Limb (tissue), 2 donors: ENCODE measurements around the gene MORN5.
A peak's percentile ranks its signal among the peaks of the same experiment; 100 is the strongest.

Experiments
- DNase-seq, 2 donors: peaks; one replicate each; pipeline ENCODE4 v3.0.0-alpha.2; 2016; ENCODE audit errors: extremely low spot score in 2 of 2

MORN5 gene

DNA sequence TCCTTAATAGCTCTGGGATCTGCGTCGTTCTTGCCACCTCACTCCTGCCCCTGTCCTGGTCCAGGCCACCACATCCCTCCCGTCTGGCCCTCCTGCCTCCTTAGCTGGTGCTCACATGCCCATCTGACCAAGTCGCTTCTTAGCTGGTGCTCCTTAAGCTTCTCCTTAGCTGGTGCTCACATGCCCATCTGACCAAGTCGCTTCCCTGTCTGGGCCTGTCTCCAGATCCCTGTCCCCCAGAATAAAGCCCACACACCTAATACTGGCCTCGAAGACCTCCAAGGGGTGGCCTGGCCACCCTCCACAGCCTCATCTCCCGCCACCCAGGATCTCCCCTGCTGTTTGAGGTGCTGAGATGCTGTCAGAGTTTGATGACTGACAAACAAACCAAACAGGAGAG, 35.2 kb upstream of the MORN5 start:
- no peak for DNase-seq

- DNase-seq, result peak; percentile 79 to 93
Measured at GRCh38 chr9:122125158-122125508, 34.6 kb upstream of the MORN5 start.

- DNase-seq, result no peak
Measured at GRCh38 chr9:122125509-122126330, 34.0 kb upstream of the MORN5 start.

DNA sequence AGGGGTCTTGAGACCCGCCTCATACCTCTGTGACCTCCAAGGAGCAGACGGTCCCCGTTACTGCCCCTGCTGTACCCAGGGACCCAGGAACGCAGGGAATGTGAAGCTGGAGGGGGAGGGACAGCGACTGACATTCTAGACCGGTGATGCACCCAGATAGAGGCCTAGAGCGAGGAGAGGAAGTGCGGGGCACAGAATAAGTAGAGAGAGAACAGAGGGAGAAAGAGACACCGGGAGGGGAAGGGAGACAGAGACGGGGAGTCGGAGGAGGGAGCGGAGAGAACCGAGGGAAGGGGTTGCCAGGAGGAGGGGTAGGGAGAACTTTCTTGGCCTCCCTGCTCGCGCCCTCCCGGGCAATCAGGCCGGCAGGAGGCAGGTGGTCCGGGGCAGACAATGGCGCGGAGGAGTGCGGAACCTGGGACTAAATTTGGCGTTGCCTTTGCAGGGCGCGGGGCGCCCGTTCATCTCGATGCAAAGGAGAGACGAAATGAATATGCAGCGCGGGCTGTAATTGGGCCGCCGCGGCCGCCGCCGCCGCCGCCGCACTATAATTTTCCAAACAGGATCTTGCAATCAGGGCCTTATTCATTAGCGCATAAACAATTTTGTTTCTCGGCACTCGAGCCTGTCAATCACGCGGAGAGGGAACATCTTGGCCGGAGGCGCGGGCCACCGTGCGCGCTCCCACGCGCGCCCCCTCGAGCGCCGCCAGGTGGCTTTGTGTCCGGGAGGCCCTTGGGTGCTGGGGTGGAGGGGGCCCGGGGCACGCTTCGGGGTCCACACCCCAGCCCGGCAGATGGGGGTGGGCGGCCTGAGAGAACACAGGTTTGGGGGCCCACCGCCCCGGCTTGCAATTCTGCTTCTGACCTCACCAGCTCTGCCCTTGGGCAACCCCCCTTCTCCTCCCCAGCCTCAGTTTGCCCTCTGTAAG, 33.1 kb upstream of the MORN5 start:
- DNase-seq, result no peak

GRCh38 chr9:122127396-122127798, 32.3 kb upstream of the MORN5 start:
- DNase-seq, result no peak

- DNase-seq, result no peak
Measured at GRCh38 chr9:122128007-122128968, 31.4 kb upstream of the MORN5 start.

GRCh38 chr9:122128969-122129343, 30.8 kb upstream of the MORN5 start:
- no peak for DNase-seq

- DNase-seq, result no peak
Measured at GRCh38 chr9:122129969-122130368, 29.7 kb upstream of the MORN5 start.

- DNase-seq, result no peak
Measured at GRCh38 chr9:122130837-122131236, 28.9 kb upstream of the MORN5 start.

GRCh38 chr9:122131401-122132001, 28.2 kb upstream of the MORN5 start:
- peak in 1 of 2 donors; percentile 58 for DNase-seq

GRCh38 chr9:122132539-122132938, 27.2 kb upstream of the MORN5 start:
- DNase-seq, result no peak

- no peak for DNase-seq
Measured at GRCh38 chr9:122133263-122133983, 26.3 kb upstream of the MORN5 start.

- no peak for DNase-seq
Measured at GRCh38 chr9:122133984-122134535, 25.6 kb upstream of the MORN5 start.

DNA sequence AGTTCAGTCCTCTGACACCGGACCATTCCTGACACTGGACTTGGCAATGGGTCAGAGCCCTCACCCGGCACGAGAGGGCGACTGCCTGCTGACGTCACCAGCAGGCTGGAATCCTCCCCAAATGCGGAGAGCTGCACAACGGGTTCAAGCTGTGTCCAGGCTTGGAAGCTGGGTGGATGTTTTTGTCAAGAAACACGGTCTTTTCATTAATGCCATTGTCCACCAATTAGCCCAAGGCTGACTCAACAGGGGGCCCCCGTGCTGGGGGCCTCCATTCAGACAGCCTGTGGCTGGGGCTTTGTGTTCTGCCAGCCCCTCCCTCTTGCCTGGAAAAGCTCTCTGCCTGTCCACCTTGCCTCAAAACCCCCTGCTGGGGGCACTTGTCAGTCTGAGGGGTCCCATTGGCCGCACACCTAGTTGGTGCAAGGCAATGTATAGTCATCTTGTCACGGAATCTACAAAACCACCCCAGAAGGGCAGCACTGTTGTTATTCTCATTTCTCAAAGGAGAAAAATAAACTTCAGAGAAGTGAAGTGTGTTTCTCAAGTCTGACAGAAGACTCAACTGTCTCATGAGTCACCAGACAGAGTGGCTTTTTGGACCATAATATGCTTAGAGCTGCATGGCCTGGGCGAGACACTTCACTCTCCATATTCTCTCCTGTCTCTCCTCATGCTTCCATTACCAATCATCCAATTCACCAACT, 24.7 kb upstream of the MORN5 start:
- no peak for DNase-seq

- DNase-seq, result no peak
Measured at GRCh38 chr9:122135529-122135859, 24.2 kb upstream of the MORN5 start.

DNA sequence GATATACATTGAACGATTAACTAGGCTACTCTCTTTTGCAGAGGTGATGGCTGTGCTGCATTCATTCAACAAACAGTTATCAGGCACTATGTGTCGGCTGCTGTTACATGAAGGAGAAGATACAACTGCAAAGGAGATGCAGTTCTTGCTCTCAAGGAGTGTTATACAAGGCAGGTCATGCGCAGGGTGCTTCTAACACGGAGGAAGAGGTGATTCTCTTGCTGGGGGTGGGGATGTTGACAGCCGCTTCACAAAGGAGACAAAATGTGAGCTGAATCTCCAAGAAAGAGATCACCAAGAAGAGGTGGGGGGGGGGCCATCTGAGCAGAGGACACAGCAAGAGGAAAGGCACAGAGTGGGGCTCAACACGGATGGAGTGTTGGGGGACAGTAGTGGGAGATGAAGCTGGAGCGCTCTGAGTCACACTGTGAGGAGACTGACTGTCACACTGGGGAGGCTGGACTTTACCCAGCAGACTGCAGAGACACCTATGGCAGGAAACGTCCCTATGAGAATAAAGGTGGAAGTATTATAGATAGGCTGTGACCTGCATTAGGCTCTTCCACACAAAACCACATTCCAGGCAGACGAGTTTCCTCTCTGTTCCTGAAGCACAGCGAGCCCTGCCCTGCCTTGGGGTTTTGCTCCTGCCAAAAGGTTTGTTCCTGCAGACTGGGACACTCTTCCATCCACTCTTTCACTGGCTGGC, 21.0 kb upstream of the MORN5 start:
- no peak for DNase-seq

DNA sequence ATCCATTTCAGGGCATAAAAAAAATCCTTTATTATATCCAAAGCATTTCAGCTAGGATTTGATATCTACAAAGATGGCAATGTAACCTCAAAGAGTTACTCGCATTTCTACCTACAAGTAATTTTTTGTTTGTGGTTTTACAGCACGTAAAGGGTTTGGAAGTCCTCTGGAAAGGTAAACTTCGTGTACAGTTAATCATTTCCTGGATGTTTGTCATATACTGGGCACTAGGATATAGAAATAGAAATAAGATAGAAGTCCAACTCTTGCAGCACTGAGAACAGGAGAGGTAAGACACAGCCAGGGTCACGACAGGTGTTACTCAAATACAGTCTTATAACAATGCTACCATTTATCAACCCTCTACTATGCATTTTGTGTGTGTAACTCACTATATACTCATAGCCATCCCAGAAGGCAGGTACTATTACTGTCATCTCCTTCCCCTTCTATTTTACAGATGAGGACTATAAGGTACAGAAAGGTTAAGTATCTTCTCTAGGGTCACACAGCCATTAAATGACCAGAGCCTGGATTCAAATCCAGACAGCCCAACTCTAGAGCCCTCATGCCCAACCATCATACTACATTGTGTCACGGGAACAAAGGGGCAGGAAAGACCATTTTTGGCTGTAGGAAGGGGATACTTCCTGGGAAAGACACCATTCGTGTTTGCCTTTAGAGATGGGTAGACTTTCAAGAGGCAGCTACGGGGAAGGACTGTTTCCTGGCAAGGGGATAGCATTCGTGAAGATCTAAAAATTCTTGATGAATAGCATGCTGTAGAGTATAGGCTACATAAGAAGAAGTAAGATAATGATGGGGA, 19.1 kb upstream of the MORN5 start:
- DNase-seq, result no peak

GRCh38 chr9:122141671-122142070, 18.0 kb upstream of the MORN5 start:
- DNase-seq, result no peak
